ENCODE results near the gene FAM200A.
"Not testable (repeated sequence)": the region's sequence is repeated elsewhere in the genome, so short reads cannot be mapped to it uniquely, and the experiment has no call there.

The FAM200A gene

DNA sequence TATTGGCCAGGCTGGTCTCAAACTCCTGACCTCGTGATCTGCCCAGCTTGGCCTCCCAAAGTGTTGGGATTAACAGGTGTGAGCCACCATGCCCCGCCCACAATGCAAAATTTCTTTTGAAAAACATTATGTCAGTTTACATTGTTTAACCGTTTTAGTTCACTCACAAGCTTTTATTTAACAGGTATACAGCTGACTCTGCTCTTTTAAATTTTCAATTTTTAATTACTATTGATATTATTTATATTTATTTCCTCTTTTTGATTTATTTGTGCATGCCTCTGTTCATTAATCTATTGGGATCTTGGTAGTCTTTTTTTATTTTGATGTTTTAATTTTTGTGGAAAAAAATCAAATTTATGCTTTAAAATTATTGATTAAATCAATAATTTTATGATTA lies 30.5 kb downstream of the FAM200A start:
- FAIRE-seq = no peak

DNA sequence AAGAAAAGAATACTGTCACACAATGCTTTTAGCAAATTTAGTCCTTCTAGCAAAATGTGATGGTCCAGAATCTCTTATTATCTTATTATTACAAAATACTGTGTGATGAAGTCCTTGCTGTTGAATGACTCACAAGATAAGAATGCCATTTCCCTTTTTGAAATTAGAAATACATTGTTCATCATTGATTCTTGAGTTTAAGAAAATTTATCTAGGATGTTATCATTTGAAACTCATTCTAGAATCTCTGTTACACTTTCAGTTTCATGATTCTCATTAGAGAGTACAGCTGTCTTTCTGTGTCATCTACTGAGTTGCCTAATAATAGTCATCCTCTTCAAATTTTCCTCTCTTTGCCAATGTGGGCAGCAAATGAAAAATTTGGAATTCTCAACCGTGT lies 37.9 kb downstream of the FAM200A start:
- FAIRE-seq (no peak), DNase-seq (ENCODE audit: insufficient read length, low spot score) (no peak)
- TF ChIP-seq, protein P1, sequence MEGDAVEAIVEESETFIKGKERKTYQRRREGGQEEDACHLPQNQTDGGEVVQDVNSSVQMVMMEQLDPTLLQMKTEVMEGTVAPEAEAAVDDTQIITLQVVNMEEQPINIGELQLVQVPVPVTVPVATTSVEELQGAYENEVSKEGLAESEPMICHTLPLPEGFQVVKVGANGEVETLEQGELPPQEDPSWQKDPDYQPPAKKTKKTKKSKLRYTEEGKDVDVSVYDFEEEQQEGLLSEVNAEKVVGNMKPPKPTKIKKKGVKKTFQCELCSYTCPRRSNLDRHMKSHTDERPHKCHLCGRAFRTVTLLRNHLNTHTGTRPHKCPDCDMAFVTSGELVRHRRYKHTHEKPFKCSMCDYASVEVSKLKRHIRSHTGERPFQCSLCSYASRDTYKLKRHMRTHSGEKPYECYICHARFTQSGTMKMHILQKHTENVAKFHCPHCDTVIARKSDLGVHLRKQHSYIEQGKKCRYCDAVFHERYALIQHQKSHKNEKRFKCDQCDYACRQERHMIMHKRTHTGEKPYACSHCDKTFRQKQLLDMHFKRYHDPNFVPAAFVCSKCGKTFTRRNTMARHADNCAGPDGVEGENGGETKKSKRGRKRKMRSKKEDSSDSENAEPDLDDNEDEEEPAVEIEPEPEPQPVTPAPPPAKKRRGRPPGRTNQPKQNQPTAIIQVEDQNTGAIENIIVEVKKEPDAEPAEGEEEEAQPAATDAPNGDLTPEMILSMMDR (IDR thresholded peaks at IDR 0.05; ENCODE audit: insufficient read depth, missing control alignments) = no peak

More for the DNA sequence above, 30.5 kb downstream of the FAM200A start:
- TF ChIP-seq, protein P1 (IDR thresholded peaks at IDR 0.05; ENCODE audit: insufficient read depth, missing control alignments) = no peak
- no peak for DNase-seq (ENCODE audit: insufficient read length, low spot score)

DNA sequence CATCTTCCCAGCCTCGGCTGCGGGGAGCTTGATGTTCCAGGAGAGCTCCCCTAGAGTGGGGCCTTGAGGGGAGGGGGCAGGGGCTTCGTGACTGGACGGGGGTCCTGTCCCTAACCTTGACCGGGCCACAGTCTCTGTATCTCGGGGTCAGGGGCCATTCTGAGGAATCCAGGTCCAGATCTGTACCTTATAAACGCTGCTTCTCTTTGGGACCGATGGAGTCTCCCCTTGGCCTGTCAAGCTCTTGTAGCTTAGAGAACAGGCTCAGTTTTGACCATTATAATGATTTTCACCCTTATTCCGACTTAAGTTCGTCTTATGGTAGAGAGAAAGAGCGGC lies 46.6 kb downstream of the FAM200A start:
- no peak for DNase-seq (ENCODE audit: insufficient read length, low spot score)
- no peak for FAIRE-seq
- TF ChIP-seq, protein P1 (IDR thresholded peaks at IDR 0.05; ENCODE audit: insufficient read depth, missing control alignments) = no peak

DNA sequence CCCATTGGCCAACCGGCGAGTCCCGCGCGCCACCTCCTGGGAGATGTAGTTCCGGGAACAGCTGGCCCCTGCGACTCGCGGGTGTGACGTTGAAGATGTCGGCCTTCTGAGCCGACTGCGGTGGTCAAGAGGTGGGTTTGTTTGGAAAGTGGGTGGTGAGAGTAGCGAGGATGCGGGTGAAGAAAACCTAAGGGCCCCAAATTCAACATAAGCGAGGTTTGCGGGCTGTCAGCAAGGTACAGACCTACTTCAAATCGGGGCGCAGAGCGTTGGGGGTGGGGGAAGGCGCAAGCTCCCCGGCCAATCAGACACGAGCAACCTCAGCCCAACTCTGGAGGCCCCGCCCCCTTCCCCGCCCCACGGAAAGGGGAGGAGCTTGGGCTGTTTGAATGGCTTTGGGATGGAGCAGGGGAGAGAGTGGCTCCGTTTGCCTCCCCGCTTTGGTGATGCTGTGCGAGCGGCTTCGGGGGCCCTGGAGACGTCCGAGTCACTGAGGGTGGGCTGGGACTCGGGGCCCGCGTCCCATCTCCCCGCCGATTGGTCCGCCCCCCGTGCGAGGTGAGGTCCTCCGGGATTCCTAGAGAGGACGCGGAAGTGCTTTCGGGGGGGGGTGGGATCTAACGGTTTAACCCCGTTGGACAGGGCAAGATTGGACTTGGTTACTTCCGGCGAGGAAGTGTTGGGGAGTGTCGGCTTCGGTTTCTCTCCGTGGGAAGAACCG lies 47.2 kb downstream of the FAM200A start, which contains the start of gene ZKSCAN5:
TSS of gene ZKSCAN5 (plus strand) at position 60 of the 721 bp plus-strand sequence. CDS start 1,383 bp downstream, outside the sequence.
- DNase-seq (ENCODE audit: insufficient read length, low spot score) (peak; percentile 67), FAIRE-seq (no peak)
- TF ChIP-seq, protein P1 (IDR thresholded peaks at IDR 0.05; ENCODE audit: insufficient read depth, missing control alignments) = no peak

DNA sequence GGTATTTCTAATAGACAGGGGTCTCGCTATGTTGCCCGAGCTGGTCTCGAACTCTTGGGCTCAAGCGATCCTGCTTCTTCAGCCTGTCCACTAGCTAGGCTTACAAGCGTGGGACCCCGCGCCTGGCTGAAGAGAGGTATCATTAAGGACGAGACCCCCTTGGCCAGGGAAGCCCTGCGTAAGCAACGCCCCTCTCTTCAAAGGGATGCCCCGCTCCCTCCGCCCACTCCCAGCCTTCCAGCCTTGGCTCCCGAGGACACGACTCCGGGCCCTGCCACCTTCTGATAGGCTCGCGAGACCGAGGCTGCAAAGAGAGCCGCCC lies 47.7 kb downstream of the FAM200A start:
- TF ChIP-seq, protein P1 (IDR thresholded peaks at IDR 0.05; ENCODE audit: insufficient read depth, missing control alignments) = no peak
- DNase-seq (ENCODE audit: insufficient read length, low spot score) (peak; percentile 95), FAIRE-seq (no peak)

DNA sequence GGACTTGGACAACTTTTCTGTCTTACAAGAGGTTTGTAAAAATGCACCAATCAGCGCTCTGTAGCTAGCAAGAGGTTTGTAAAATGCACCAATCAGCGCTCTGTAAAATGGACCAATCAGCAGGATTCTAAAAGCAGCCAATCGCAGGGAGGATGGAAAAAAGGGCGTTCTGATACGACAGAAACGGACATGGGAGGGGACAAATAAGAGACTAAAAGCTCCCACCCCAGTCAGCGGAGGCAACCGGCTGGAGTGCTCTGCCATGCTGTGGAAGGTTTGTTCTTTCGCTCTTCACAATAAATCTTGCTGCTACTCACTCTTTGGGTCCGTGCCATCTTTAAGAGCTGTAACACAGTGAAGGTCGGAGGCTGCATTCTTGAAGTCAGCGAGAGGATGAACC lies 50.7 kb downstream of the FAM200A start:
- not testable (repeated sequence) for FAIRE-seq; DNase-seq (ENCODE audit: insufficient read length, low spot score)

DNA sequence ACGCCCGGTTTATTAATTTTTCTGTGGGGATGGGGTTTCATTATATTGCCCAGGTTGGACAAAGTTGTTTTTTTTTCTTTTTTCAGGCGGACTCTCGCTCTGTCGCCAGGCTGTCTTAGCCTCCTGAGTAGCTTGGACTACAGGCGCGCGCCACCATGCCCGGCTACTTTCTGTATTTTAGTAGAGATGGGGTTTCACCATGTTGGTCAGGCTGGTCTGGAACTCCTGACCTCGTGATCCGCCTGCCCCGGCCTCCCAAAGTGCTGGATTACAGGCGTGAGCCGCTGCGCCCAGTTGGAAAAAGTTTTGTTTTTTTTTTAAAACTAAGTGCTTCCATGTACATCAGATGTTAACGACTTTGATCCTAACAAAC lies 51.3 kb downstream of the FAM200A start:
- DNase-seq (ENCODE audit: insufficient read length, low spot score) (no peak), FAIRE-seq (no peak)
- TF ChIP-seq, protein P1 (IDR thresholded peaks at IDR 0.05; ENCODE audit: insufficient read depth, missing control alignments) = no peak
